ENCODE measurements around the gene UBAP2. TPM values are rescaled to one million over a fixed set of nuclear protein-coding genes. Genes with fewer than 3 reads are reported as not detected.

UBAP2 gene
- total RNA-seq, 1 experiment from 2014 or later, result 56.8 TPM

DNA sequence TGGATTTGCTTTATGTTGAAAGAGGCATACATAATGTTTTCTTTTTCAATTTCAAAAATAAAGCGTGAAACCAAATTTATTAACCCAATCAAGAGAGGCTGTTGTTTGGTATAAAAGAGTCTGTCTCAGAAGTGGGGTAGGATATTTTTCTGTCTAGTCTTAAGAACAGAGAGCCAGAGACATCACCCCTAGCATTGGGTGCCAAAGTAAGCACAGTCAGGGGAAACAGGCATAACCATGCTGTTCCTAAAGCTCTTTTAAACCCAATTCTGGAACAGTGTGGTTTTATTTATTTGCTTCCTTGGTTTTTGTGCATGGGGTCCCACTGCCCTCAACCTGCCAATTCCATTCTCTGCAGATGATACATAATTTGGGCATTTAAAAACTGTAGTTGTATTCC, 143.6 kb downstream of the UBAP2 start:
- H2AFZ ChIP-seq (ENCODE audit: low read length), result no peak overlapping the region
- H3K4me1 ChIP-seq (ENCODE audit: low read length), result no peaks in the 10 kb centered on the region
- H3K27me3 ChIP-seq (ENCODE audit: low read length), result no peaks in the 10 kb centered on the region
- H3K79me2 ChIP-seq (ENCODE audit: low read length), result peaks cover 92% of the 10 kb centered on the region
- 0 out of 2 replicates have a peak, but pooled peaks cover 3% of the 10 kb centered on the region for H4K20me1 ChIP-seq (ENCODE audit: insufficient read depth, low read depth, low read length)
- no peaks in the 10 kb centered on the region for H3K9me3 ChIP-seq (ENCODE audit: low read length)
- H3K27ac ChIP-seq (ENCODE audit: low read length), result no peak overlapping the region
- no peak for DNase-seq
- no peak overlapping the region for H3K4me3 ChIP-seq (ENCODE audit: low read length)
- no peak overlapping the region for H3K4me2 ChIP-seq (ENCODE audit: low read depth, low read length, poor library complexity, severe bottlenecking)
- H3K9ac ChIP-seq (ENCODE audit: low read length), result no peak overlapping the region
- H3K9me2 ChIP-seq (replicated peaks; ENCODE audit: insufficient read depth, low read length), result no peaks in the 10 kb centered on the region
- peaks cover 23% of the 10 kb centered on the region; the same call in 1 of the 2 replicates for H3K36me3 ChIP-seq (ENCODE audit: insufficient read depth, low read length)

DNA sequence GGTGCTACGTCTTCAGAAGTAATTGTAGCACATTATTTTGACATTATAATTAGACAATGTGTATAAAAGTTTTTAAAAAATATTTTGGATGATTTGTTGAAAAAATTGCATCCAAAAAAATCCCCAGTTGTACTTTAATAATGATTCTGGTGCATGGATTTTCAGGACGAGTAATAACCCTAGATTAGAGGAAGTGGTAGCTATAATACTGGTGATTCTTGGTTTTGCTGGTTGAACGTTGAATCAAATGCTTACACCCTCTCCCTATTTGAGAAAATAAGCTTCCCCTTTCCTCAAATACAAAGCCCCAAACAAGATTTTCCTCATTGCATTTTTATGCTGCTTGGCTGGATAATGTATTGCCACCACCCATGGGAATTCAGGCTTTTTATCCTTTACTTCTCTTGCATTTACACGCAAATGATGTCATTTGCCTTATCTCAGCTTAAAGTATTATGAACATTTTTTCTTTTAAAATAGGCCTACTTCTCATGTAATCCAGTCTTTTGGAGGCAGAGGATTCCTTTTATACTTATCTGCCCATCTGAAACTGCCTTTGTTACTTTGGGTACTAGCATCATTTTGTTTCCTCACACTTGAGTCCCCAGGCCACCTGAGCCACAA, 145.4 kb downstream of the UBAP2 start:
- Histone ChIP-seq H3K79me2 (ENCODE audit: low read length) (peaks cover 93% of the 10 kb centered on the region), H3K9me2 (replicated peaks; ENCODE audit: insufficient read depth, low read length) (no peaks in the 10 kb centered on the region), H2AFZ (ENCODE audit: low read length) (no peak overlapping the region), H3K4me1 (ENCODE audit: low read length) (no peaks in the 10 kb centered on the region), H3K9me3 (ENCODE audit: low read length) (no peaks in the 10 kb centered on the region), H3K4me3 (ENCODE audit: low read length) (no peak overlapping the region), H3K36me3 (ENCODE audit: insufficient read depth, low read length) (peaks cover 30% of the 10 kb centered on the region; the same call in 1 of the 2 replicates), H3K27ac (ENCODE audit: low read length) (no peak overlapping the region), H3K9ac (ENCODE audit: low read length) (no peak overlapping the region), H4K20me1 (ENCODE audit: insufficient read depth, low read depth, low read length) (0 out of 2 replicates have a peak, but pooled peaks cover 3% of the 10 kb centered on the region), H3K4me2 (ENCODE audit: low read depth, low read length, poor library complexity, severe bottlenecking) (no peak overlapping the region), H3K27me3 (ENCODE audit: low read length) (no peaks in the 10 kb centered on the region)
- no peak for DNase-seq

DNA sequence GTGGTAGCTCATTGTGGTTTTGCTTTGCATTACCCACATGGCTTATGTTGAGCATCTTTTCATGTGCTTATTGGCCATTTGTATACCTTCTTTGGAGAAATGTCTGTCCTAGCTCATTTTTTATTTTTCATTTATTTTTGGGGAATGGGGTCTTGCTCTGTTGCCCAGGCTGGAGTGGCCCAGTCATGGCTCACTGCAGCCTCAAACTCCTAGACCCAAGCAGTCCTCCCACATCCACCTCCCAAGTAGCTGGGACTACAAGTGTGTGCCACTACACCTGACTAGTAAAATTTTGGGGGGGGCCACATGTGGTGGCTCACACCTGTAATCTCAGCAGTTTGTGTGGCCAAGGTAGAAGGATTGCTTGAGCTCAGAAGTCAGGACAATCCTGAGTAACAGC, 154.4 kb downstream of the UBAP2 start:
- no peaks in the 10 kb centered on the region; the same call in 1 of the 2 replicates for H4K20me1 ChIP-seq (ENCODE audit: insufficient read depth, low read depth, low read length)
- H3K79me2 ChIP-seq (ENCODE audit: low read length), result peaks cover 86% of the 10 kb centered on the region
- H3K9me3 ChIP-seq (ENCODE audit: low read length), result no peaks in the 10 kb centered on the region
- no peak for DNase-seq
- H3K27me3 ChIP-seq (ENCODE audit: low read length), result no peaks in the 10 kb centered on the region
- no peak overlapping the region for H3K9ac ChIP-seq (ENCODE audit: low read length)
- H3K36me3 ChIP-seq (ENCODE audit: insufficient read depth, low read length), result peaks cover 4% of the 10 kb centered on the region; the same call in 1 of the 2 replicates
- no peak overlapping the region for H3K4me3 ChIP-seq (ENCODE audit: low read length)
- H3K4me2 ChIP-seq (ENCODE audit: low read depth, low read length, poor library complexity, severe bottlenecking), result no peak overlapping the region
- no peak overlapping the region for H3K27ac ChIP-seq (ENCODE audit: low read length)
- no peaks in the 10 kb centered on the region for H3K9me2 ChIP-seq (replicated peaks; ENCODE audit: insufficient read depth, low read length)
- H3K4me1 ChIP-seq (ENCODE audit: low read length), result no peaks in the 10 kb centered on the region
- no peak overlapping the region for H2AFZ ChIP-seq (ENCODE audit: low read length)

DNA sequence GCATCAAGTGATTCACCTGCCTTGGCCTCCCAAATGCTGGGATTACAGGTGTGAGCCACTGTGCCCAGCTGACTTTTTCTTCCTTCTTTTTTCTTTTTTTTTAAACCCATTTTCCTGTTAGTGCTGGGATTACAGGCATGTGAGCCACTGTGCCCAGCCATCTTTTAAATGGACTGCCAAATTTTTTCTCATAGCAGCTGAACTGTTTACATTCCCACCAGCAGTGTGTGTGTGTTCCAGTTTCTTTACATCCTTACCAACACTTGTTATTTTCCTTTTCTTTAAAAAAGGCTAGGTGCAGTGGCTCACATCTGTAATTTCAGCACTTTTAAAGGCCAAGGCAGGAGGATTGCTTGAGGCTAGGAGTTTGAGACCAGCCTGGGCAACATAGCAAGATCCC, 154.8 kb downstream of the UBAP2 start:
- no peaks in the 10 kb centered on the region for H3K4me1 ChIP-seq (ENCODE audit: low read length)
- DNase-seq, result no peak
- no peak overlapping the region for H3K4me2 ChIP-seq (ENCODE audit: low read depth, low read length, poor library complexity, severe bottlenecking)
- no peak overlapping the region for H2AFZ ChIP-seq (ENCODE audit: low read length)
- no peaks in the 10 kb centered on the region for H3K27me3 ChIP-seq (ENCODE audit: low read length)
- H3K79me2 ChIP-seq (ENCODE audit: low read length), result peaks cover 87% of the 10 kb centered on the region
- H3K9me3 ChIP-seq (ENCODE audit: low read length), result no peaks in the 10 kb centered on the region
- H3K4me3 ChIP-seq (ENCODE audit: low read length), result no peak overlapping the region
- H4K20me1 ChIP-seq (ENCODE audit: insufficient read depth, low read depth, low read length), result no peaks in the 10 kb centered on the region; the same call in 1 of the 2 replicates
- no peak overlapping the region for H3K9ac ChIP-seq (ENCODE audit: low read length)
- H3K36me3 ChIP-seq (ENCODE audit: insufficient read depth, low read length), result peaks cover 3% of the 10 kb centered on the region; the same call in 1 of the 2 replicates
- no peak overlapping the region for H3K27ac ChIP-seq (ENCODE audit: low read length)
- H3K9me2 ChIP-seq (replicated peaks; ENCODE audit: insufficient read depth, low read length), result no peaks in the 10 kb centered on the region

DNA sequence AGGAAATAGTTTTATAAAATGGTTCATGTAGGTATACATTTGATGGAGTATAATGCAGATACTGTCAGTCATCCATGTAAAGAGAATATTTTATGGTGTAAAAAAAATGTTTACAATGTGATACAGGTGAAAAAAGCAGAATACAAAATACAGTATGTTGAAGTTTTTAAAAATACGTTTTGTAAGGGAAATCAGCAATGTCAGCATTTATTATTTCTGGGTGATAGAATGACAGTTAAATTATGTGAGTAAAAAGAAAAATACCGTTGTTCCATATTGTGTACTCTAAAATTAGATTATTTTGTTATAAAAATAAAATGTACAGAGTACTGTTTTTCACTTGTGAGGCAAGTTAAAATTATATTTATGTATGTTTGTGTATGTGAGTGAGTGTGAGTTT, 162.7 kb downstream of the UBAP2 start:
- Histone ChIP-seq H3K9ac (ENCODE audit: low read length) (no peak overlapping the region), H3K9me3 (ENCODE audit: low read length) (no peaks in the 10 kb centered on the region), H4K20me1 (ENCODE audit: insufficient read depth, low read depth, low read length) (no peaks in the 10 kb centered on the region; the same call in none of the 2 replicates), H3K4me1 (ENCODE audit: low read length) (no peaks in the 10 kb centered on the region), H3K27me3 (ENCODE audit: low read length) (no peaks in the 10 kb centered on the region), H3K36me3 (ENCODE audit: insufficient read depth, low read length) (no peaks in the 10 kb centered on the region; the same call in 1 of the 2 replicates), H3K4me3 (ENCODE audit: low read length) (no peak overlapping the region), H3K4me2 (ENCODE audit: low read depth, low read length, poor library complexity, severe bottlenecking) (no peak overlapping the region), H3K9me2 (replicated peaks; ENCODE audit: insufficient read depth, low read length) (no peaks in the 10 kb centered on the region), H3K27ac (ENCODE audit: low read length) (no peak overlapping the region), H3K79me2 (ENCODE audit: low read length) (peaks cover 99% of the 10 kb centered on the region), H2AFZ (ENCODE audit: low read length) (no peak overlapping the region)
- DNase-seq, result no peak

DNA sequence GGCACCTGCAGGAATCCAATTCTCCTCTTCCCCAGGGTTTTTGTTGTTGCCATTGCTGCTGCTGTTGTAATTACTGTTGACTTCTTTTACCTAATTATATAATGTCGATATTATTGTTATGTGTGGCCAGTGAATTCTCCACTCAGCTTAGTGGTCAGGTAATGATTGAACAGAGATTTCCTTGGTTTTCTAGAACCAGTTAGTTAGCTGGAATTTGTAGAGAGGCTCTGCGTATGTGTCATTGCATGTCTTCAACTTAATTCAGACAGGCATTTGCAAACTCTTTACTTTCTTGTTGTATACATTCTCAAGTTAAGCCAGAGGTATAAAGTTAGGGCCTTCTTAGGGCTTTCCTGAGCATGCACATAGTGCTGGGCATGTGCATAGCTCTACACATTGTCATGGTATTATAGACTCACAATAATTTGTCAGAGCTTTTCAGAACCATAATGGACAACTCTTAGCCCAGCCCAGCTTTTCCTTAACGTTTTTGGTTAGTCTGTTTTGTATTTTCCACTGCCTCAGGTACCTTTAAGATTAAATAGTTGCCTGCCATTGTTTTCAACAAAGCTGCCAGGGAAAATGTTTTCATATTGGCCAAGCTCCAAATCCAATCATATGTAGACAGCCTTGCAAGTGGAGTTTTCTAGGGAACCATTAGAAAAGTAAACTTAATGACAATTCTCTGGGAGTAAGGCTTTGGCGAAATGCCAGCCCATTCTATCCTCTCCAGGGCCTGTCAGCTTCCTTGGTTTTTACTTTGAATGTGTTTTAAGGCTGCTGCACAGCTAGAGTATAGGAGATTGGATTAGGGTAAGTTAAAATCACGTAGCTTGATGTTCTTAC, 163.6 kb downstream of the UBAP2 start:
- Histone ChIP-seq H2AFZ (ENCODE audit: low read length) (no peak overlapping the region), H3K9me2 (replicated peaks; ENCODE audit: insufficient read depth, low read length) (no peaks in the 10 kb centered on the region), H3K9ac (ENCODE audit: low read length) (no peak overlapping the region), H3K4me1 (ENCODE audit: low read length) (no peaks in the 10 kb centered on the region), H3K4me3 (ENCODE audit: low read length) (no peak overlapping the region), H3K27ac (ENCODE audit: low read length) (no peak overlapping the region), H3K79me2 (ENCODE audit: low read length) (peaks cover 99% of the 10 kb centered on the region), H3K4me2 (ENCODE audit: low read depth, low read length, poor library complexity, severe bottlenecking) (no peak overlapping the region), H3K27me3 (ENCODE audit: low read length) (no peaks in the 10 kb centered on the region), H3K36me3 (ENCODE audit: insufficient read depth, low read length) (no peaks in the 10 kb centered on the region; the same call in 1 of the 2 replicates), H3K9me3 (ENCODE audit: low read length) (no peaks in the 10 kb centered on the region), H4K20me1 (ENCODE audit: insufficient read depth, low read depth, low read length) (peaks cover 4% of the 10 kb centered on the region)
- DNase-seq, result no peak

DNA sequence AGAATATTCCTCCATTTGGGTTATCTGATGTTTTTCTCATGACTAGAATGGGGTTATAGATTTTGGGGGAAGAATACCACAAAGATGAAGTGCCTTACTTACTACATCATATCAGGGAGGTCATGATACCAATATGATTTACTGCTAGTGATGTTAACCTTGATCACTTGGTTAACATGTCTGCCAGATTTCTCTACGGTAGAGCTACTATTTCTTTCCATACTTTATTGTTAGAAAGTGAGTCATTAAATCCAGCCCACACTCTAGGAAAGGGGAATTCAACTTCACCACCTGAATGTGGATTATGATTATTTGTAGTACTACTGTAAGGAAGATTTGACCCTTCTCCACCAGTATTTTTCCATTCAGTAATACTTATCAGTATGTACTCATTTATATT, 167.1 kb downstream of the UBAP2 start:
- Histone ChIP-seq H3K36me3 (ENCODE audit: insufficient read depth, low read length) (no peaks in the 10 kb centered on the region), H3K79me2 (ENCODE audit: low read length) (peaks cover 99% of the 10 kb centered on the region), H3K9ac (ENCODE audit: low read length) (no peak overlapping the region), H3K27me3 (ENCODE audit: low read length) (no peaks in the 10 kb centered on the region), H3K9me2 (replicated peaks; ENCODE audit: insufficient read depth, low read length) (no peaks in the 10 kb centered on the region), H3K4me2 (ENCODE audit: low read depth, low read length, poor library complexity, severe bottlenecking) (no peak overlapping the region), H2AFZ (ENCODE audit: low read length) (no peak overlapping the region), H4K20me1 (ENCODE audit: insufficient read depth, low read depth, low read length) (peaks cover 4% of the 10 kb centered on the region), H3K4me3 (ENCODE audit: low read length) (no peak overlapping the region), H3K9me3 (ENCODE audit: low read length) (no peaks in the 10 kb centered on the region), H3K27ac (ENCODE audit: low read length) (no peak overlapping the region), H3K4me1 (ENCODE audit: low read length) (peaks cover 5% of the 10 kb centered on the region; the same call in 1 of the 2 replicates)
- no peak for DNase-seq

Data from Karpas-422 (cell line).